Panc1 (cell line): ENCODE data around the gene DPYSL5.

Experiments used
- CTCF ChIP-seq: fragments of 450-650 bp; IDR thresholded peaks from 2 replicates; pipeline ENCODE4 v1.5.1; 2017; ENCODE audit warnings: mild to moderate bottlenecking
- SIN3A ChIP-seq: IDR thresholded peaks from 2 replicates; pipeline ENCODE4 v1.6.1; 2012; ENCODE audit warnings: low read depth, mild to moderate bottlenecking, low read length, moderate library complexity, borderline replicate concordance; ENCODE audit not compliant: insufficient read depth

- no peak for TF ChIP-seq CTCF
- no peak for TF ChIP-seq SIN3A
Measured at GRCh38 chr2:26873286-26873983, 25.5 kb downstream of the DPYSL5 start.
